Embryonic facial prominence (tissue), 1 donor: ENCODE data around the gene GNB2.

Experiments used
- DNase-seq: peaks from one replicate; pipeline ENCODE4 v3.0.0-alpha.2; 2016; ENCODE audit errors: extremely low spot score

GNB2 gene

DNA sequence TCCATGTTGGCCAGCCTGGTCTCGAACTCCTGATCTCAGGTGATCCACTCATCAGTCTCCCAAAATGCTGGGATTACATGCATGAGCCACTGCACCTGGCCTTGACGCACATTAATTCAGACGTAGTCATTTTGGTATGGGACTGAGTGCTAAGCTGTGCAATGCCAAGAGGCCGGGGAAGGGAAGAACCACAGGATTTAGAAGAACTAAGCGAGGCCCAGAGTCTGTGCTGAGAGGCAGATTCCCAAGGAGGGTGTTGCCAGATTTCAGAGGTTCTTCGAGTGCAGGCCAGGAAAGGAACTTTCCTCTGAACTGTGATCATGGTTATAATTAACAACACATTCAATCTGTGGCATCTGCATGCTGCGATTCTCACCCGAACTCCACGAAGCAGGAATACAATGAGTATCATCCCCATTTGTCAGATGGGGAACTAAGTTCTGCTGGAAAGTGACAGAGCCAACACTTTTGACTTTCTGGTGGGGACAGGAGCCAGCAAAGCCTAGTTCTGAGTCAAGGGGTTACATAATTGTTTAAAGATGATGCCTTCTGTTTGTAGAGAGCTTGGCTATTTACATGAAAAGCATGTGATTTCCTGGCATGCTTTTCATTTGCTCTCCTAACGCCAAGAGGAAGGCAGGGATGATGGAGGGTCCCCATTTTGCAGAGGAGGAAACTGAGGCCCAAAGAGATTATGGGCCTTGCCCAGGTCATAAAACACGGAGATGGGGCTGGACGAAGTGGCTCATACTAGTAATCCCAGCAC, 53.6 kb downstream of the GNB2 start:
- peak; percentile 46 for DNase-seq

GRCh38 chr7:100728196-100728595, 54.7 kb downstream of the GNB2 start:
- no peak for DNase-seq
